Activated CD4-positive, alpha-beta T cell treated with anti-CD3 and anti-CD28 coated beads, Interleukin-2, Interleukin-6, amounts not matched to agents 100 ng/mL and 50 ng/mL, durations not matched to agents 16 hours and 8 hours (primary cell): ENCODE results near the gene CPNE2.
A peak's percentile ranks its signal among the peaks of the same experiment; 100 is the strongest.
"Not testable (repeated sequence)": the region's sequence is repeated elsewhere in the genome, so short reads cannot be mapped to it uniquely, and the experiment has no call there.

Experiments used
- DNase-seq: peaks from one replicate; pipeline ENCODE4 v3.0.0-alpha.2; 2020

Gene CPNE2

GRCh38 chr16:57178196-57178595, 85.8 kb downstream of the CPNE2 start:
- DNase-seq = no peak

GRCh38 chr16:57178793-57179212, 86.4 kb downstream of the CPNE2 start:
- DNase-seq = no peak

GRCh38 chr16:57179215-57179828, 86.9 kb downstream of the CPNE2 start:
- no peak for DNase-seq

GRCh38 chr16:57184113-57184512, 91.7 kb downstream of the CPNE2 start:
- no peak for DNase-seq

GRCh38 chr16:57184887-57185445, 92.6 kb downstream of the CPNE2 start:
- DNase-seq = no peak

GRCh38 chr16:57185446-57185944, 93.1 kb downstream of the CPNE2 start:
- no peak for DNase-seq

GRCh38 chr16:57185945-57186871, 93.8 kb downstream of the CPNE2 start, which contains the start of the genes PSME3IP1 and RSPRY1:
TSS of gene PSME3IP1 (minus strand) at chr16:57186039. CDS start at chr16:57173854, 12,185 bp downstream.
TSS of gene RSPRY1 (plus strand) at chr16:57186329. CDS start at chr16:57204659, 18,330 bp downstream.
- DNase-seq = peak; percentile 100

- DNase-seq = peak; percentile 20
These were observed 94.8 kb downstream of the CPNE2 start for GRCh38 chr16:57186872-57187854.

GRCh38 chr16:57187902-57188710, 95.7 kb downstream of the CPNE2 start:
- not testable (repeated sequence) for DNase-seq

- no peak for DNase-seq
These were observed 96.3 kb downstream of the CPNE2 start for GRCh38 chr16:57188711-57189002.

GRCh38 chr16:57189527-57189926, 97.1 kb downstream of the CPNE2 start:
- DNase-seq = not testable (repeated sequence)

- DNase-seq = no peak
These were observed 97.8 kb downstream of the CPNE2 start for GRCh38 chr16:57190136-57190535.

- no peak for DNase-seq
These were observed 98.7 kb downstream of the CPNE2 start for GRCh38 chr16:57191056-57191571.

GRCh38 chr16:57192146-57192545, 99.8 kb downstream of the CPNE2 start:
- no peak for DNase-seq

GRCh38 chr16:57192720-57193486, 100.5 kb downstream of the CPNE2 start:
- no peak for DNase-seq

- DNase-seq = no peak
These were observed 102.1 kb downstream of the CPNE2 start for GRCh38 chr16:57194512-57194911.

- no peak for DNase-seq
These were observed 103.9 kb downstream of the CPNE2 start for GRCh38 chr16:57196286-57196685.

GRCh38 chr16:57196753-57197152, 104.4 kb downstream of the CPNE2 start:
- no peak for DNase-seq
